ENCODE results near the gene GRAMD1A.

- TF ChIP-seq POLR2A (IDR thresholded peaks at IDR 0.05): no peak
- no peak for TF ChIP-seq CTCF (IDR thresholded peaks at IDR 0.05)
These were observed 26.3 kb downstream of the GRAMD1A start for GRCh38 chr19:35026418-35026817.

Data from right lobe of liver (tissue), 4 donors.